OCI-LY7 (cell line): ENCODE measurements around the gene POU6F2.

Source experiments
- EZH2phosphoT487 ChIP-seq: fragments of 200-600 bp; sonication (generic); IDR thresholded peaks from 2 replicates; pipeline ENCODE4 v1.6.1; 2018; ENCODE audit warnings: low read depth, borderline replicate concordance, mild to moderate bottlenecking, mixed run types, antibody characterized with exemption, low read length, moderate library complexity, mixed read lengths
- TF ChIP-seq, protein P1 (sequence below): fragments of 200-600 bp; sonication (generic); conservative IDR thresholded peaks from 2 replicates; pipeline ENCODE4 v1.5.1; 2014; ENCODE audit warnings: mild to moderate bottlenecking, antibody characterized with exemption, low read length, moderate library complexity, mixed read lengths

- TF ChIP-seq, protein P1, sequence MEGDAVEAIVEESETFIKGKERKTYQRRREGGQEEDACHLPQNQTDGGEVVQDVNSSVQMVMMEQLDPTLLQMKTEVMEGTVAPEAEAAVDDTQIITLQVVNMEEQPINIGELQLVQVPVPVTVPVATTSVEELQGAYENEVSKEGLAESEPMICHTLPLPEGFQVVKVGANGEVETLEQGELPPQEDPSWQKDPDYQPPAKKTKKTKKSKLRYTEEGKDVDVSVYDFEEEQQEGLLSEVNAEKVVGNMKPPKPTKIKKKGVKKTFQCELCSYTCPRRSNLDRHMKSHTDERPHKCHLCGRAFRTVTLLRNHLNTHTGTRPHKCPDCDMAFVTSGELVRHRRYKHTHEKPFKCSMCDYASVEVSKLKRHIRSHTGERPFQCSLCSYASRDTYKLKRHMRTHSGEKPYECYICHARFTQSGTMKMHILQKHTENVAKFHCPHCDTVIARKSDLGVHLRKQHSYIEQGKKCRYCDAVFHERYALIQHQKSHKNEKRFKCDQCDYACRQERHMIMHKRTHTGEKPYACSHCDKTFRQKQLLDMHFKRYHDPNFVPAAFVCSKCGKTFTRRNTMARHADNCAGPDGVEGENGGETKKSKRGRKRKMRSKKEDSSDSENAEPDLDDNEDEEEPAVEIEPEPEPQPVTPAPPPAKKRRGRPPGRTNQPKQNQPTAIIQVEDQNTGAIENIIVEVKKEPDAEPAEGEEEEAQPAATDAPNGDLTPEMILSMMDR, result no peak
- no peak for TF ChIP-seq EZH2phosphoT487
Observed at GRCh38 chr7:39408906-39409305, 431.2 kb downstream of the POU6F2 start.
